ENCODE measurements around the gene NABP2. TPM values are rescaled to one million over a fixed set of nuclear protein-coding genes. Genes with fewer than 3 reads are reported as not detected.
"Not testable (repeated sequence)": the region's sequence is repeated elsewhere in the genome, so short reads cannot be mapped to it uniquely, and the experiment has no call there.

Gene NABP2
- total RNA-seq, 2 experiments from 2014 or later = 56.7 to 63.5 TPM

- not testable (repeated sequence) for H3K27ac Mint-ChIP-seq; DNase-seq; H3K36me3 Mint-ChIP-seq (ENCODE audit: low read depth); H3K4me3 Mint-ChIP-seq; H3K27me3 Mint-ChIP-seq; H3K9me3 Mint-ChIP-seq
- ChIA-PET CTCF (interaction anchor here (0.6 to 13.5 kb wide), 12 partner anchors 7 to 1308 kb away, joined by 3 to 99 read pairs (median 3); partner anchors contain the start of genes RNF41, SMARCC2 and ZC3H10), POLR2A (interaction anchor here (0.6 kb wide), 1 partner anchor 251 kb away, joined by 3 read pairs; no protein-coding TSS in a partner anchor)
- H3K4me1 Mint-ChIP-seq = peaks cover 14% of the 10 kb centered on the region
These were observed 27.2 kb upstream of the NABP2 start for GRCh38 chr12:56196818-56197550.

- ChIA-PET CTCF (interaction anchor here (1.0 to 13.5 kb wide), 4 partner anchors 8 to 81 kb away, joined by 3 to 99 read pairs (median 5); partner anchors contain the start of gene SMARCC2), POLR2A (no interaction called here)
- Mint-ChIP-seq H3K4me3 (no peak overlapping the region), H3K27ac (no peak overlapping the region), H3K27me3 (no peaks in the 10 kb centered on the region), H3K9me3 (no peaks in the 10 kb centered on the region), H3K36me3 (ENCODE audit: low read depth) (peaks cover 9% of the 10 kb centered on the region), H3K4me1 (peaks cover 7% of the 10 kb centered on the region)
- no peak for DNase-seq
These were observed 26.1 kb upstream of the NABP2 start for GRCh38 chr12:56197921-56198635.

GRCh38 chr12:56198836-56199235 lies 25.3 kb upstream of the NABP2 start:
- ChIA-PET CTCF (interaction anchor here (13.5 kb wide), 1 partner anchor 9 kb away, joined by 99 read pairs; the partner anchor contains the start of gene SMARCC2), POLR2A (no interaction called here)
- Mint-ChIP-seq H3K27ac (no peak overlapping the region), H3K4me1 (peaks cover 2% of the 10 kb centered on the region), H3K36me3 (ENCODE audit: low read depth) (peaks cover 4% of the 10 kb centered on the region), H3K27me3 (no peaks in the 10 kb centered on the region), H3K4me3 (no peak overlapping the region), H3K9me3 (no peaks in the 10 kb centered on the region)
- DNase-seq = no peak

GRCh38 chr12:56202366-56202765 lies 21.8 kb upstream of the NABP2 start:
- no peak overlapping the region for H3K4me3 Mint-ChIP-seq
- H3K27me3 Mint-ChIP-seq = no peaks in the 10 kb centered on the region
- H3K27ac Mint-ChIP-seq = no peak overlapping the region
- ChIA-PET POLR2A (no interaction called here), CTCF (interaction anchor here (0.8 to 13.5 kb wide), 7 partner anchors 9 to 261 kb away, joined by 3 to 99 read pairs (median 4); partner anchors contain the start of genes SMARCC2 and ZC3H10)
- H3K4me1 Mint-ChIP-seq = no peaks in the 10 kb centered on the region
- DNase-seq = no peak
- peaks cover 14% of the 10 kb centered on the region for H3K36me3 Mint-ChIP-seq (ENCODE audit: low read depth)
- H3K9me3 Mint-ChIP-seq = no peaks in the 10 kb centered on the region

GRCh38 chr12:56202838-56203237 lies 21.3 kb upstream of the NABP2 start:
- no peak for DNase-seq
- H3K4me1 Mint-ChIP-seq = no peaks in the 10 kb centered on the region
- ChIA-PET CTCF (interaction anchor here (0.8 to 13.5 kb wide), 6 partner anchors 8 to 261 kb away, joined by 3 to 99 read pairs (median 4); partner anchors contain the start of genes SMARCC2 and ZC3H10), POLR2A (no interaction called here)
- no peaks in the 10 kb centered on the region for H3K9me3 Mint-ChIP-seq
- H3K27ac Mint-ChIP-seq = no peak overlapping the region
- H3K36me3 Mint-ChIP-seq (ENCODE audit: low read depth) = peaks cover 18% of the 10 kb centered on the region
- H3K27me3 Mint-ChIP-seq = no peaks in the 10 kb centered on the region
- H3K4me3 Mint-ChIP-seq = no peak overlapping the region

- ChIA-PET CTCF (interaction anchor here (0.5 to 13.5 kb wide), 4 partner anchors 9 to 559 kb away, joined by 3 to 99 read pairs (median 18); partner anchors contain the start of genes RNF41 and SMARCC2), POLR2A (no interaction called here)
- no peak for DNase-seq
- Mint-ChIP-seq H3K36me3 (ENCODE audit: low read depth) (peaks cover 22% of the 10 kb centered on the region), H3K4me3 (no peak overlapping the region), H3K27me3 (no peaks in the 10 kb centered on the region), H3K4me1 (no peaks in the 10 kb centered on the region), H3K9me3 (no peaks in the 10 kb centered on the region), H3K27ac (no peak overlapping the region)
These were observed 19.9 kb upstream of the NABP2 start for GRCh38 chr12:56204275-56204674.

GRCh38 chr12:56205445-56205844 lies 18.7 kb upstream of the NABP2 start:
- Mint-ChIP-seq H3K27me3 (no peaks in the 10 kb centered on the region), H3K4me3 (no peak overlapping the region), H3K4me1 (no peaks in the 10 kb centered on the region), H3K27ac (no peak overlapping the region), H3K9me3 (no peaks in the 10 kb centered on the region), H3K36me3 (ENCODE audit: low read depth) (peaks cover 30% of the 10 kb centered on the region)
- POLR2A ChIA-PET = interaction anchor here (0.7 kb wide), 1 partner anchor 78 kb away, joined by 3 read pairs; no protein-coding TSS in a partner anchor
- no peak for DNase-seq
- CTCF ChIA-PET = interaction anchor here (0.8 to 13.5 kb wide), 9 partner anchors 13 to 155 kb away, joined by 3 to 99 read pairs (median 3); partner anchors contain the start of genes ANKRD52, RNF41, SMARCC2 and ZC3H10

- DNase-seq = peak; percentile 50
- H3K4me3 Mint-ChIP-seq = no peak overlapping the region
- no peaks in the 10 kb centered on the region for H3K4me1 Mint-ChIP-seq
- CTCF ChIA-PET = interaction anchor here (0.5 to 13.5 kb wide), 16 partner anchors 9 to 421 kb away, joined by 3 to 99 read pairs (median 4); partner anchors contain the start of genes ANKRD52, COQ10A, RNF41 and SMARCC2
- H3K27me3 Mint-ChIP-seq = no peaks in the 10 kb centered on the region
- POLR2A ChIA-PET = no interaction called here
- peaks cover 37% of the 10 kb centered on the region for H3K36me3 Mint-ChIP-seq (ENCODE audit: low read depth)
- H3K9me3 Mint-ChIP-seq = no peaks in the 10 kb centered on the region
- H3K27ac Mint-ChIP-seq = no peak overlapping the region
These were observed 17.5 kb upstream of the NABP2 start for GRCh38 chr12:56206452-56207166.

GRCh38 chr12:56208006-56208405 lies 16.1 kb upstream of the NABP2 start:
- peaks cover 46% of the 10 kb centered on the region for H3K36me3 Mint-ChIP-seq (ENCODE audit: low read depth)
- no peaks in the 10 kb centered on the region for H3K27me3 Mint-ChIP-seq
- H3K4me3 Mint-ChIP-seq = no peak overlapping the region
- no peaks in the 10 kb centered on the region for H3K9me3 Mint-ChIP-seq
- DNase-seq = no peak
- CTCF ChIA-PET = interaction anchor here (0.6 to 13.5 kb wide), 7 partner anchors 8 to 417 kb away, joined by 3 to 99 read pairs (median 6); partner anchors contain the start of genes RNF41, SMARCC2 and ZC3H10
- H3K27ac Mint-ChIP-seq = no peak overlapping the region
- H3K4me1 Mint-ChIP-seq = no peaks in the 10 kb centered on the region
- POLR2A ChIA-PET = interaction anchor here (0.7 kb wide), 1 partner anchor 14 kb away, joined by 4 read pairs; the partner anchor contains the start of gene RNF41

GRCh38 chr12:56212361-56212760 lies 11.8 kb upstream of the NABP2 start:
- ChIA-PET CTCF (interaction anchor here (1.3 kb wide), 2 partner anchors 23 to 49 kb away, joined by 3 to 6 read pairs; partner anchors contain the start of gene SMARCC2), POLR2A (no interaction called here)
- peaks cover 53% of the 10 kb centered on the region for H3K36me3 Mint-ChIP-seq (ENCODE audit: low read depth)
- DNase-seq = no peak
- H3K9me3 Mint-ChIP-seq = no peaks in the 10 kb centered on the region
- no peaks in the 10 kb centered on the region for H3K27me3 Mint-ChIP-seq
- no peak overlapping the region for H3K4me3 Mint-ChIP-seq
- peaks cover 3% of the 10 kb centered on the region for H3K4me1 Mint-ChIP-seq
- H3K27ac Mint-ChIP-seq = no peak overlapping the region

- H3K4me1 Mint-ChIP-seq = peaks cover 3% of the 10 kb centered on the region
- no peak overlapping the region for H3K27ac Mint-ChIP-seq
- ChIA-PET CTCF (interaction anchor here (1.1 to 1.9 kb wide), 2 partner anchors 17 to 44 kb away, joined by 3 to 4 read pairs; partner anchors contain the start of gene ANKRD52), POLR2A (no interaction called here)
- no peak overlapping the region for H3K4me3 Mint-ChIP-seq
- no peak for DNase-seq
- no peaks in the 10 kb centered on the region for H3K9me3 Mint-ChIP-seq
- H3K36me3 Mint-ChIP-seq (ENCODE audit: low read depth) = peaks cover 46% of the 10 kb centered on the region
- no peaks in the 10 kb centered on the region for H3K27me3 Mint-ChIP-seq
These were observed 10.3 kb upstream of the NABP2 start for GRCh38 chr12:56213878-56214277.

- Mint-ChIP-seq H3K9me3 (no peaks in the 10 kb centered on the region), H3K36me3 (ENCODE audit: low read depth) (peaks cover 30% of the 10 kb centered on the region), H3K4me3 (no peak overlapping the region), H3K27ac (no peak overlapping the region), H3K27me3 (no peaks in the 10 kb centered on the region), H3K4me1 (peaks cover 11% of the 10 kb centered on the region)
- ChIA-PET CTCF (interaction anchor here (1.1 to 2.0 kb wide), 6 partner anchors 9 to 42 kb away, joined by 3 to 7 read pairs (median 4); partner anchors contain the start of genes ANKRD52 and SMARCC2), POLR2A (no interaction called here)
- no peak for DNase-seq
These were observed 7.7 kb upstream of the NABP2 start for GRCh38 chr12:56216461-56216860.
